Transverse colon (tissue), 4 donors: Measurements from ENCODE around the gene LRRC17. TPM values are rescaled to one million over a fixed set of nuclear protein-coding genes. Genes with fewer than 3 reads are reported as not detected.

Experiments used
- DNase-seq: peaks from one replicate; pipeline ENCODE4 v3.0.0-alpha.2; 2019
- H3K27ac ChIP-seq, 4 donors: fragments of 200-600 bp; sonication (generic); 2 replicates each; pipeline ENCODE4 v1.5.1; 2016 to 2018; ENCODE audit warnings: inconsistent platforms in 4 of 4
- H3K27me3 ChIP-seq: fragments of 200-600 bp; sonication (generic); 2 replicates; pipeline ENCODE4 v1.5.1; 2017; ENCODE audit warnings: inconsistent platforms
- H3K36me3 ChIP-seq, 4 donors: fragments of 200-600 bp; sonication (generic); 2 replicates each; pipeline ENCODE4 v1.5.1; 2017 to 2019; ENCODE audit warnings: inconsistent platforms in 4 of 4
- H3K4me1 ChIP-seq, 4 donors: fragments of 200-600 bp; sonication (generic); 2 replicates each; pipeline ENCODE4 v1.5.1; 2017 to 2020; ENCODE audit warnings: inconsistent platforms in 4 of 4
- H3K4me3 ChIP-seq, 4 donors: fragments of 200-600 bp; sonication (generic); 1 replicate in 1 of 4; 2 replicates in 3 of 4; pipeline versions ENCODE4 v1.5.1 to v1.6.1; 2017 to 2019; ENCODE audit warnings: inconsistent platforms in 4 of 4
- H3K9me3 ChIP-seq, 2 donors: fragments of 200-600 bp; sonication (generic); 2 replicates each; pipeline ENCODE4 v1.5.1; 2017 to 2019; ENCODE audit warnings: inconsistent platforms in 2 of 2
- CTCF ChIP-seq, 5 experiments: fragments of 200-600 bp in 3 of 5; fragments of 450-650 bp in 2 of 5; sonication (generic) in 3 of 5; IDR thresholded peaks; 1 replicate in 2 of 5; 2 replicates in 3 of 5; pipeline ENCODE4 v1.5.1; 2016 to 2017; ENCODE audit warnings: antibody characterized with exemption in 5 of 5, inconsistent platforms in 3 of 5, mild to moderate bottlenecking in 2 of 5, moderate library complexity in 1 of 5
- EP300 ChIP-seq: sonication (generic); formaldehyde crosslinking; IDR thresholded peaks from one replicate; pipeline ENCODE4 v1.6.1; 2017; ENCODE audit warnings: antibody characterized with exemption, low read depth
- POLR2A ChIP-seq: fragments of 450-650 bp; IDR thresholded peaks from one replicate; pipeline ENCODE4 v1.6.1; 2016; ENCODE audit warnings: antibody characterized with exemption, mild to moderate bottlenecking, moderate library complexity
- POLR2AphosphoS5 ChIP-seq, 3 donors: sonication (generic); formaldehyde crosslinking; IDR thresholded peaks; one replicate each; pipeline ENCODE4 v1.6.1; 2016; ENCODE audit warnings: antibody characterized with exemption in 3 of 3
- WGBS, 2 donors: methylation state at CpG; one replicate each; pipeline ENCODE4 v1.1.5; 2018; ENCODE audit warnings: low coverage in 1 of 2; 5-methylcytosine and 5-hydroxymethylcytosine counted together
- in situ Hi-C, 4 donors: fragments of 200-750 bp; cut with MboI; loops; one replicate each; pipeline versions ENCODE4 v1.15.0 to v1.15.1; 2017; ENCODE audit warnings: low sequenced_read_pairs in 3 of 4, low pct_ligation_motif_present in 1 of 4, low pct_unique_long_range_greater_than_20kb in 1 of 4
- intact Hi-C: fragments of 100-400 bp; cut with DNase I; formaldehyde crosslinking; loops from one replicate; pipeline ENCODE4 v1.15.1; 2023; ENCODE audit warnings: low total_unique reads
- total RNA-seq, 4 donors: library from RNA; depleted of rRNA; stranded (reverse); fragments of >200 nt; gene quantifications; one replicate each; pipeline ENCODE4 v1.1.0, GENCODE V29; 2016

The LRRC17 gene
- total RNA-seq, 4 donors from 2014 or later, result 1.4 to 5.8 (median 2.2) TPM; not detected in 1

GRCh38 chr7:102890292-102890970 lies 22.4 kb upstream of the LRRC17 start:
- no peak for DNase-seq
- H3K36me3 ChIP-seq, result no peaks in the 10 kb centered on the region
- H3K9me3 ChIP-seq, result no peaks in the 10 kb centered on the region
- in situ Hi-C loops, result no loop called here
- intact Hi-C loops, result no loop called here
- TF ChIP-seq CTCF (IDR thresholded peaks at IDR 0.05), result no peak
- TF ChIP-seq POLR2A, result no peak
- no peak for TF ChIP-seq POLR2AphosphoS5 (IDR thresholded peaks at IDR 0.05)
- no peak for TF ChIP-seq EP300
- no peak overlapping the region for H3K27ac ChIP-seq
- no peak overlapping the region for H3K4me3 ChIP-seq
- H3K27me3 ChIP-seq, result no peaks in the 10 kb centered on the region
- H3K4me1 ChIP-seq, result peaks cover 0 to 12% (median 4%) of the 10 kb centered on the region in 4 donors
- 50 to 59% methylated on average over 1 to 2 of the region's 2 CpGs for WGBS, 2 donors

GRCh38 chr7:102890971-102891692 lies 21.7 kb upstream of the LRRC17 start:
- Histone ChIP-seq H3K36me3 (no peaks in the 10 kb centered on the region), H3K4me3 (no peak overlapping the region), H3K4me1 (peaks cover 0 to 15% (median 4%) of the 10 kb centered on the region in 4 donors), H3K9me3 (no peaks in the 10 kb centered on the region), H3K27ac (peak overlapping the region in 2 of 4 donors; percentile 14 to 20), H3K27me3 (no peaks in the 10 kb centered on the region)
- 45 to 67% methylated on average over 4 to 5 of the region's 5 CpGs for WGBS, 2 donors
- intact Hi-C loops, result no loop called here
- in situ Hi-C loops, result no loop called here
- no peak for DNase-seq
- TF ChIP-seq EP300, result no peak
- TF ChIP-seq CTCF (IDR thresholded peaks at IDR 0.05), result no peak
- TF ChIP-seq POLR2A, result no peak
- no peak for TF ChIP-seq POLR2AphosphoS5 (IDR thresholded peaks at IDR 0.05)

GRCh38 chr7:102891693-102892261 lies 21.0 kb upstream of the LRRC17 start:
- Histone ChIP-seq H3K36me3 (no peaks in the 10 kb centered on the region), H3K27me3 (no peaks in the 10 kb centered on the region)

More at GRCh38 chr7:102891693-102892261, 21.0 kb upstream of the LRRC17 start:
- H3K9me3 ChIP-seq, result no peaks in the 10 kb centered on the region
- in situ Hi-C loops, result no loop called here
- no peak for TF ChIP-seq CTCF (IDR thresholded peaks at IDR 0.05)
- TF ChIP-seq POLR2A, result no peak
- TF ChIP-seq POLR2AphosphoS5 (IDR thresholded peaks at IDR 0.05), result no peak
- no peak for TF ChIP-seq EP300
- intact Hi-C loops, result no loop called here
- WGBS, 2 donors, result 44 to 67% methylated on average over 1 of the region's 1 CpG
- no peak overlapping the region for H3K4me3 ChIP-seq
- peaks cover 0 to 15% (median 4%) of the 10 kb centered on the region in 4 donors for H3K4me1 ChIP-seq
- peak overlapping the region in 3 of 4 donors; percentile 3 to 20 (median 14) for H3K27ac ChIP-seq
- peak; percentile 15 for DNase-seq
